ACHN (cell line): ENCODE measurements around the gene MARF1.
"Not testable (repeated sequence)": the region's sequence is repeated elsewhere in the genome, so short reads cannot be mapped to it uniquely, and the experiment has no call there.

Source experiments
- DNase-seq: peaks from one replicate; pipeline ENCODE4 v3.0.0-alpha.2; 2015
- in situ Hi-C: cut with HindIII; loops from 2 replicates; pipeline ENCODE4 v1.10.0; 2017; ENCODE audit warnings: low sequenced_read_pairs, low pct_ligation_motif_present, low pct_unique_long_range_greater_than_20kb

Gene MARF1

GRCh38 chr16:15654591-15654990 lies 11.6 kb upstream of the MARF1 start:
- in situ Hi-C loops = no loop called here
- no peak for DNase-seq

- no peak for DNase-seq
- in situ Hi-C loops = no loop called here
These were observed 10.3 kb upstream of the MARF1 start for GRCh38 chr16:15653227-15653626.

- in situ Hi-C loops = no loop called here
- no peak for DNase-seq
These were observed 9.5 kb upstream of the MARF1 start for GRCh38 chr16:15652293-15653001.

GRCh38 chr16:15650698-15651171 lies 7.8 kb upstream of the MARF1 start:
- in situ Hi-C loops = no loop called here
- DNase-seq = peak; percentile 8

- peak; percentile 96 for DNase-seq
- in situ Hi-C loops = no loop called here
These were observed 7.2 kb upstream of the MARF1 start, which contains the start of gene NDE1 for GRCh38 chr16:15650019-15650697. NDE1 (plus strand) TSS chr16:15650245; CDS start chr16:15664779, 14,534 bp downstream.

GRCh38 chr16:15649727-15650018 lies 6.7 kb upstream of the MARF1 start:
- no peak for DNase-seq
- in situ Hi-C loops = no loop called here

GRCh38 chr16:15649311-15649710 lies 6.4 kb upstream of the MARF1 start:
- in situ Hi-C loops, DNase-seq: not testable (repeated sequence)

- in situ Hi-C loops = no loop called here
- DNase-seq = no peak
These were observed 5.3 kb upstream of the MARF1 start for GRCh38 chr16:15648135-15648730.

GRCh38 chr16:15647294-15648014 lies 4.5 kb upstream of the MARF1 start:
- in situ Hi-C loops = no loop called here
- DNase-seq = no peak

GRCh38 chr16:15646557-15647293 lies 3.8 kb upstream of the MARF1 start:
- in situ Hi-C loops, DNase-seq: not testable (repeated sequence)

GRCh38 chr16:15644962-15645465 lies 2.1 kb upstream of the MARF1 start:
- peak; percentile 50 for DNase-seq
- in situ Hi-C loops = not testable (repeated sequence)

GRCh38 chr16:15644267-15644961 lies 1.5 kb upstream of the MARF1 start:
- in situ Hi-C loops = no loop called here

GRCh38 chr16:15643946-15644250 lies 944 bp upstream of the MARF1 start:
- DNase-seq = no peak
- in situ Hi-C loops = no loop called here

More at GRCh38 chr16:15644267-15644961, 1.5 kb upstream of the MARF1 start:
- DNase-seq = peak; percentile 17

- in situ Hi-C loops = no loop called here
- DNase-seq = peak; percentile 60
These were observed 352 bp downstream of the MARF1 start for GRCh38 chr16:15642557-15643047.

- DNase-seq = no peak
- in situ Hi-C loops = no loop called here
These were observed 999 bp downstream of the MARF1 start for GRCh38 chr16:15641753-15642556.

- in situ Hi-C loops = no loop called here
These were observed 2.0 kb downstream of the MARF1 start for GRCh38 chr16:15640966-15641365.

GRCh38 chr16:15639061-15639568 lies 3.8 kb downstream of the MARF1 start:
- in situ Hi-C loops = no loop called here
- DNase-seq = no peak

More at GRCh38 chr16:15640966-15641365, 2.0 kb downstream of the MARF1 start:
- no peak for DNase-seq
